CD4-positive, alpha-beta T cell treated with Interferon gamma for 1 hour (primary cell): ENCODE measurements around the gene PAGE4.
A peak's percentile ranks its signal among the peaks of the same experiment; 100 is the strongest.

ENCODE experiments used
- DNase-seq: peaks from one replicate; pipeline ENCODE4 v3.0.0-alpha.2; 2020

The PAGE4 gene

DNA sequence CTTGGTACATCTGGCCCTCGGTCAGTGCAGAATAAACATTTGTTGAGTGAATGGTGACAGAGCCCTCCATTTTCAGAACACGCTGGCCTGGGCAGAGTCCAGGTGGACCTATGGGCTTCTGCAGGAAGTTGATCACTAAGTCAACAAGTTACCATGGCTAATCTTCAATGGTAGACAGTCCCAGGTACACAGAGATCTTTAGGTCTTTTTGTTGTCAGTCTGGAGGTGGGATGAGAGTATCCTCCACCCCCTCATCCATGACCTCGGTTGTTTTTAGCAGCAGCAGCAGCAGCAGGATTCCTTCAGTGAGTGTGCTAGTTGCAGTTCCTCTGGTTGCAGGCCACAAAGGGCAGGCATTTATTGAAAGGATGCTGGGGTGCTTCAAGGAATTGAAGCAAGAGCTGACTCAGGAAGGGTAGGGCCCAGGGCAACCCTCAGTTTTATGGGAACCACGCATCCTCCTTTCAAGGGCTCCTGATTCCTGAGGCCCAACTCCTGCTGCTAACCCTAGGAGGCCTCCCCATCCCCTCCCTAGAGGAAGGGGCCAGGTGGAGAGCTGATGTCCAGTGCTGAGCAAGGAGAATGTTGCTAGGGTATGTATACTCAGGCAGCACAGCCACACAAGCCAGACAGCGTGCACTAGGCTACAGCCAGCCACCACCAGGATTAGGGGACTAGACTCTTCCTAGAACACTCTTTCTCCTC is 48.4 kb downstream of the PAGE4 start:
- no peak for DNase-seq

DNA sequence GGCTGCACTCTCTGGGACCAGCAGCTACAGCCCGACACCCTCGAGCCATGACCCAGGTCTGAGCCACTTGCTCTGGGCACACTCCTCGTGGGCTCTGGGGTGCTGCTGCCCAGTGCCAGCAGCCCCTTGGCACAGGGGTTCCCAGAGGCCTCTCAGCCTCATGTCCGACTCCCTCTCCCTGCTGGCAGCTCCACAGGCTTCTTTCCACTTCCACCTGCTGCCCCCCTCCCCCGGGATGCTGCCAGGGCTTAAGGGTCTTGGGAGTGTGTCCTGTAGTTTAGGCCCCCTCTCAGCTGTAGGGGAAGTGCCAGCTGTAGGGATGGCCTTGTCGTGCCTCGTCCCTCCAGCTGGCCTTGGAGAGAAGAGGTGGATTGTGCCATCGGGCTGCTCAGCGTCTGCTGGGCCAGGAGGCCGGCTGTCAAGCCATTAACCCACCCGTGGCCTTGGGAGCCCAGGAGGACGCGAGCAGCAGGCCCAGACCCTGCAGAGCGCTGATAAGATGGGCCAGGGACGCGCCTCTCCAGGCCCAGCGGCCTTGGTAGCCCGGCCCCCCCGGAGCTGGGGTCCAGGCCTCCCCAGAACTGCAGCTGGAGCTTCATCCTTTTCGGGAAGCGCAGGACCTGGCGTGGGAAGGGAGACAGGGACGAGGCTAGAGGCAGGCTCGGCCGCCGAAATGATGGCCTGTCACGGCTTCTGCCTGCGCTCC is 49.2 kb downstream of the PAGE4 start:
- DNase-seq: no peak

DNA sequence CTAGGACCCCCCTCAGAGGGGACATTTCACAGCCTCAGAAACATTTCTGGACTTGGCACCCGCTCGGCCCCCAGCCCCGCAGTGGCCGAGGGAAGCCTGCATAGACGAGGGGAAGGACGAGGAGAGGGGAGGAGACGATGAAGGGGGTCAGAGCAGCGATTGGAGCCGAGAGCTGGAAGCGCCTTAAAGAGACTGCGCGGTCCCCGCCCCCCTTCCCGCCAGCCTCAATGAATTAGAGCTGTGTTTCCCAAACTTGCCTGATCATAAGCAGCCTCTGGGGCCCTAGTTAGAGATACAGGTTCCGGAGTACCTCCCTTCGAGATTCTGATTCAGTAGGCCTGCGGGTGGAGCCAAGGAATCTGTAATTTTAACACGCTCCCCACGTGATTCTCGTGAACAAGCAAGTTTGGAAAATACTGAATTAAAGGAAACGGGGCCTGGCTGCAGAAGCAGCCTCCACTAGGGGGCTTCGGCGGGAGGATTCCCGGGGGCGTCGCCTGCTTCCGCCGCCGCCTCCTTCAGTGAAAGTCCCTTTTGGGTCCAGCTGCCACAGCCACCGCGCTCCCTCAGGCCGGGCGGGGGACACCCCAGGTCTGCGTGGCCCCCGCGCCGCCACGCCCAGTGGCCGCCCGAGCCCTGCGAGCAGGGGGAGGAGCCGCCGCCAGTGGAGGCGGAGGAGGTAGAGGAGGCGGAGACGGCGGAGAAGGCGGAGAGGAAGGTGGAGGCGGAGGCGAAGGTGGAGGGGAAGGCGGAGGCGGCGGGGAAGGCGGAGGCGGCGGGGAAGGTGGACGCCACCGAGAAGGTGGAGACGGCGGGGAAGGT is 49.9 kb downstream of the PAGE4 start, which contains the start of gene USP27X:
USP27X (plus strand) TSS at position 651 of the 822 bp plus-strand sequence. CDS start 824 bp downstream, outside the sequence.
- DNase-seq: peak; percentile 87

DNA sequence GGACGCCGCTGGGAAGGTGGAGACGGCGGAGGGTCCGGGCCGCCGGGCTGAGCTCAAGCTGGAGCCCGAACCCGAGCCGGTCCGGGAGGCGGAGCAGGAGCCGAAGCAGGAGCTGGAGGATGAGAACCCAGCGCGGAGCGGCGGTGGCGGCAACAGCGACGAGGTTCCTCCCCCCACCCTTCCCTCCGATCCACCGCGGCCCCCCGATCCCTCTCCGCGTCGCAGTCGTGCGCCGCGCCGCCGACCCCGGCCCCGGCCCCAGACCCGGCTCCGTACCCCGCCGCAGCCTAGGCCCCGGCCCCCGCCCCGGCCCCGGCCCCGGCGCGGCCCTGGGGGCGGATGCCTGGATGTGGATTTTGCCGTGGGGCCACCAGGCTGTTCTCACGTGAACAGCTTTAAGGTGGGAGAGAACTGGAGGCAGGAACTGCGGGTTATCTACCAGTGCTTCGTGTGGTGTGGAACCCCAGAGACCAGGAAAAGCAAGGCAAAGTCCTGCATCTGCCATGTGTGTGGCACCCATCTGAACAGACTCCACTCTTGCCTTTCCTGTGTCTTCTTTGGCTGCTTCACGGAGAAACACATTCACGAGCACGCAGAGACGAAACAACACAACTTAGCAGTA is 50.7 kb downstream of the PAGE4 start:
- DNase-seq: no peak

DNA sequence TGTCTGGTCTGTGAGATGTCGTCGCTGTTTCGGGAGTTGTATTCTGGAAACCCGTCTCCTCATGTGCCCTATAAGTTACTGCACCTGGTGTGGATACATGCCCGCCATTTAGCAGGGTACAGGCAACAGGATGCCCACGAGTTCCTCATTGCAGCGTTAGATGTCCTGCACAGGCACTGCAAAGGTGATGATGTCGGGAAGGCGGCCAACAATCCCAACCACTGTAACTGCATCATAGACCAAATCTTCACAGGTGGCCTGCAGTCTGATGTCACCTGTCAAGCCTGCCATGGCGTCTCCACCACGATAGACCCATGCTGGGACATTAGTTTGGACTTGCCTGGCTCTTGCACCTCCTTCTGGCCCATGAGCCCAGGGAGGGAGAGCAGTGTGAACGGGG is 51.6 kb downstream of the PAGE4 start:
- no peak for DNase-seq
